HG02938 (cell line): ENCODE measurements around the gene SLC49A4.

ENCODE experiments used
- ATAC-seq: cut with Tn5 transposase; IDR thresholded peaks from one replicate; pipeline ENCODE4 v1.9.1; 2021; ENCODE audit warnings: mild to moderate bottlenecking, moderate library complexity; ENCODE audit not compliant: unreplicated experiment

Gene SLC49A4

GRCh38 chr3:122898298-122898697 is 103.4 kb downstream of the SLC49A4 start:
- ATAC-seq = no peak

DNA sequence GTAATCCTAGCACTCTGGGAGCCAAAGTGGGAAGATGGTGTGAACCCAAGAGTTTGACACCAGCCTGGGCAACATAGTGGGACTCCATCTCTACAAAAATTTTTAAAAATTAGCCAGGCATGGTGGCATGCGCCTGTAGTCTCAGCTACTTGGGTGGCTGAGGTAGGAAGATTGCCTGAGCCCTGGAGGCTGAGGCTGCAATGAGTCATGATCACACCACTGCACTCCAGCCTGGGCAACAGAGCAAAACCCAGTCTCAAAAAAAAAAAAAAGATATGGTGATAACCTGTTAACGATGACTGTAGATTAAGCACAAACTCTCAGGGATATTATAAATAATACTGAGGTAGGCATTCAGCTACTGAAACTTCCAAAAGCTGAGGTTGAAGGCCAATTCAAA is 107.5 kb downstream of the SLC49A4 start:
- ATAC-seq = no peak

DNA sequence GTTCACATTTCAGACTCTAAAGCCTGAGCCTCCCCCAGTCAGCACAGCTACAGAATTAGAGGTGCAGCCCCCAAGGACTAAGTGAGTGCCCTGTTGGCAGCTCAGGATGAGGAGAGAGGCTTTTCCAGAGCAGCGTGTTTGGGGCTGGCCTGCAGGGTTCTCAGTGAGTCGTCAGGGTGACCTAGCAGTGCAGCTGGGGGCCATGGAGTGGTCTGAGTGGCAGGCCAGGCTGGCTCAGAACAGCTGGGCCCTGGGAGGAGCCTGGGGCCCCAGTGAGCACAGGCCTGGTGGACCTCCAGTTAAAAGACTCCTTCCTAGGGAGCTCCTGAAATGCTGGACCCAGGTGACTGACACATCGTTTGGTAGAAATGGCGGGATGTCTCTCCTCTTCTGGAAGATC is 108.3 kb downstream of the SLC49A4 start:
- no peak for ATAC-seq

GRCh38 chr3:122907471-122907870 is 112.6 kb downstream of the SLC49A4 start:
- no peak for ATAC-seq

- no peak for ATAC-seq
Measured at GRCh38 chr3:122908251-122908650, 113.4 kb downstream of the SLC49A4 start.

DNA sequence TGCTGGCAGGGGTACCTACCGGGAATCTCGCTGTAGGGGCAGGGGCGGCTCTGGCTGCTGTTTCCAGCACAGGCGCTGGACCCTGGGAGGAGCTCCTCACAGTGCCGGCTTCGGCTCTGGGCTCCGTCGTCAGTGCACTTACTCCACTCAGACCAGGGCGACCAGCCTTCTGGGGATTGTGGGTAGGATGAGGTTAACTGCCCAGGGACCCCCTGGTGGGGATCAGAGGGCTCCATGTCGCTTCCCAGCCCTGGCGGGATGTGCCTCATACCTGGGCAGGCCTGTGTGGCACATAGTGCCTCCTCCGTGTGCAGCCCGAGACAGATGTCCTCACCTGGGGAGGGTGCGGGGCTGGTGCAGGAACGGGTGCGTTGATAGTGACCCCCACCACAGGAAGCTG is 117.0 kb downstream of the SLC49A4 start:
- ATAC-seq = no peak

DNA sequence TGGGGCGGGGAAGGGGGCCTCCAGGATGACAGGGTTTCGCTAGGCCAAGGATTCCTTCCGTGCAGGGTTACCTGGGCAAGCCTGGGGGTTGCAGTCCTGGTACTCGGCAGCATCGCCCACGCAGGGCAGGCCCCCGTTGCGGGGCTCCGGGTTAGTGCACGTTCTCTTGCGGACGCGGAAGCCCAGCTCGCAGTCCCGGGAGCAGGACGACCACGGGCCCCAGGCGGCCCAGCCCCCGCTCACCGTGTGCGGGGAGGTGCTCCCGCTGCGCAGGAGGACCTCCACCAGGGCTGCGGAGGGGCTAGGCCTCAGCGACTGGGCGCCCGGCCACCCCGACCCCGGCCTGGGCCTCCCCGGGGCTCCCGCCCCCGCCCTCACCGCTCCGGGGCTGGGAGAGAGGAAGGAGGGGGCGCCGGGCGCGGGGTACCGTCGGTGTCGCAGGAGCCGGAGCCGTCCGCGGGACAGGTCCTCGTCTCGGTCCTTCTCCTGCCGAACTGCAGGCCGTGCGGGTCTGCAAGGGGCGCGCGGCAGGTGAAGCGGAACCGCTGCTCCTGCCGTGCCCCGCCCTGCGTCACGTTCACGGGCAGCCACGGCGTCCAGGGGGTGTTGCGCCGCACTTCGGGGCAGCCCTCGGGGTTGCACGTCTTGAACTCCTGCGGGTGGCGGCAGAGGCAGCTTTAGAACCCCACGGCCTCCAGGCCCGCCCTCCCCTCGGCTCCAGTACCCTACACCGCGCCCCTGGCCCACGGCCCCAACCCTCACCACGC is 118.1 kb downstream of the SLC49A4 start:
- no peak for ATAC-seq

DNA sequence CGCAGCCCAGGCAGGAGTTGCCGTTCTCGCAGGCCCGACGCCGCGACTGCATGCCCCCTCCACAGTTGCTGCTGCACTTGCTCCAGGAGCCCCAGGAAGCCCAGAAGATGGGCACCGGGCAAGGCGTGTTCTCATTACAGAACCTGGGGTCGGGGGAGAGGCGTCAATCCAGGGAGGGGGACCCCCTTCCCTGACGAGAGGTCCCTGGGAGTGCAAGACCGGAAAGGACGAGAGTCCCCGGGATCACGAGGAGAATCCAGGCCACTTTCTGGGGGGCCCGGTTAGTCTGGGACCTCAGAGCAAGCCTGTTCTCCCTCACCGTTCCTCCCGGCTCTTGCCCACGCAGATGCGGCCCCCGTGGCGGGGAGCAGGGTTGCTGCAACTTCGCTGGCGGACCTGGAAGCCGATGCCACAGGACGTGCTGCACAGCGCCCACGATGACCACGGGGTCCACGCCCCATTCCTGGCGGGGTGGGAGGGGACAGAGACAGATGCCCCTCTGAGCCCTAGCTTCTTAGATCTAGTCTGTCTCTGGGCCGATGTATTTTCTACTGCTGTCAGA is 118.8 kb downstream of the SLC49A4 start:
- ATAC-seq = no peak

- no peak for ATAC-seq
Measured at GRCh38 chr3:122915300-122916055, 120.6 kb downstream of the SLC49A4 start.

DNA sequence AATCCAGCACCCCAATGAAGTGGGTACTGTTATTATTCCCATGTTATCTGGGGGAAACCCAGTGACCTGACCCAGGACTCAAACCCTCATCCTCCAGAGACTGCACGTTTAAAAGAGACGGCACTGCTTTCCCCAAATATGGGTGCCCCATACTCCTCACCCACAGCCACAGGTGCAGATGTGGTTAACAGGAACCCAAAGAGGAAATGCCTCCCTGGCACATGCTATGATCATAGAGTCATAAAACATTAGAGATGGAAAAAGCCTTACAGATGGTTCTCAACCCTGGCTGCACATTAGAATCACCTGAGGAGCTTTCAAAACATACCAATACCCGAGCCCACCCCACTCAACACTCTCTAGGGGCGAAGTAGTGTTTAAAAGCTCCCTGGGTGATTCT is 121.2 kb downstream of the SLC49A4 start:
- ATAC-seq = no peak

DNA sequence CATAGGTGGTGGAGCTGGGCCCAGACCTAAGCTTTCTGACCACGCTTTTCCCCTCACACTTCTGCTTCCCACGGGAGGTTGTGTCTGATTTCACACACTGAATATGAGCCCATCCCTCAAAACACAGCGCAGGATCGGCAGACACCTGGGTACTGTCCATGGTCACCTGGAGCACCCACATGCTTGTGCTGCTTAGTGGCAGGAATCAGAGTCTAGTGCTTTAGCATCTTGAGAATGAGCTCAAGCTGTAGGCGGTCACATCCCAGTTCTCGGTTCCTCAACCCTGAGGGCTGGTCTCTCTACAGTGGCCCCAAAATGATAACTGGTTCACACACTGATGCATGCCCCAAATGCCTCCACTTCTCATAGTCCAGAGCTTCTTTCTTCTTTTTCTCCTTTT is 121.7 kb downstream of the SLC49A4 start:
- no peak for ATAC-seq

DNA sequence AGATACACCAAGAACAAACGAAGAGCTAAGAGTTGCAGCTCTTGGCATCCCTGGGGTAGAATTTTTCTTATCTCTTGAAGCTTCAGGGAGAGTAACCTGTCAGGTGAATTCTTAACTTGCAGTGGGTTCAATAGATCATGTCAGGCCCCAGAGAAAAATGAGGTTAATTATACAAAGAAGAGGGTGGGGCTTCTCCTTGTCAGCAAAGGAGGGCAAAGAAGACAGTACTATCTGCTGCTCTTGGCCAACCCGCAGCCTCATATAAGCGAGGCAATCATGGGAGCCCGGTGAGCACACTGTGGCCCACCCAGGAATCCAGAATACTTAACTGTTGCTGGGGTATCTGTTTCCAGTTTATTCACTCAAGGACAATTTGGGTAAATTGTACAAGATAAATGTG is 122.5 kb downstream of the SLC49A4 start:
- ATAC-seq = no peak

DNA sequence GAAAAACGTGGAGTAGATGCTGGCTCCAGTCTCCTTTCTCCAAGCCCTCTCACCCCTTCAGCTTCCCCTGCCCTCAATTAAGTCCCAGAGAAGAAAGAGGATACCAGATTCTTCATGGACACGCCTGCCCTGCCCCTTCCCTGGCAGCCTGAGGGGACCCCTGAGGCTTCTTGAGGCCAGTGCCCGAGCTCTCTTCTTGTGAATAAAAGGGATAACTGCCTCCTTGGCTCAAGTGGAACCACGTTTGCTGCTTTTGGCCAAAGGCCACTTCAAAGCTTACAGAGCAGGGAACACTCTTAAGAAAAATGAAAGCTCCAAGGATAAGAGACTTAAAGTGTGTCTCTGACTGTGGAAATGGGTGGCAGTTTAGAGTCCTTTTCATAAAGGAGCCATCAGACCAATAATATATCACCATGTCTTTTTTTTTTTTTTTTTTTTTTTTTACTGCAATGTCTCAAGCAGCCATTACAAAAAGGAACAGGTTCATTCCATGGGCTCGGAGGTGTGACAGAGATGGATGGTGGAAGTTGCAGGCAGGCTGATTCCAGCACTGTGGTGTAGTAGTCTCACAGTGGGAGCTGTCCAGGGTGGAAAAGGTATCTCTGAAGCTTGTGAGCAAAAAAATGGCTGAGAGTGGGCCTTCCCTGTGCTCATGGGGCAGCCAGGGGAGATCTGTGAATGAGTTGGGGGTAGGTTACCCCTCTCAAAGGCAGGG is 123.9 kb downstream of the SLC49A4 start:
- ATAC-seq = no peak

DNA sequence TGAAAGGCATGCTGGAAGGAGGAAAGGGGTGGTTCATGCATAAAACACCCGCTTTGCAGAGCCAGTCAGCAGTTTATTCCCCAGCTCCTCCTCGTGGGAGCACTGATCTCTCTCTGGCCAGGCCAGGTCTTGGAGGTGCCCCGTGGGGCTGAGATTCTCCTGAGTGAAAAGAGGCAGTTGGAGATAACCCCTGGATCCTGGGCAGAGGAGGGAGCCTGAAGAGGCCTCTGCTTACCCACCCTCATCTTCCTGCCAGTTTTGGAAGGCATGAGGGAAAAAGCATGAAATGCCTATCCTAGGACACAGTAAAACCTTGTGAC is 124.4 kb downstream of the SLC49A4 start:
- ATAC-seq = no peak

DNA sequence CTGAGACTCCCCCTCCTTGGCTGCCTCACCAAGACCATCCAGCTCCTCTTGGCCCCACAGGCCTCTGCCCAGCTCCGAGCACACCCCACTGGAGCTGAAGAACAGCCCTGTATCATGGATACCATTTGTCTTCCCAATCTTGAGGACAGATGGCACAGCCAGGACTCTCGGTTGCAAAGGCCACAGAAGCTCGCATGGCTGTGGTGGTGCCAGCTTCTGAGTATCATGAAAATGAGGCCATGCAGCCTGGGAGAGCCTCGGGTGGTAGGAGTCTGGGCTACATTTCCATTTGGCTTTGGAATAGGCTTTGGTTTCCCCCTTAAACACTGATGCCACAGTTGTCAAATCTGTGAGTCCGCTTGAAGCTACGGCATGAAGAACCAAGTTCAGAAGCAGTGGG is 126.1 kb downstream of the SLC49A4 start:
- ATAC-seq = no peak

GRCh38 chr3:122921791-122922651 is 127.2 kb downstream of the SLC49A4 start:
- ATAC-seq = no peak

- ATAC-seq = no peak
Measured at GRCh38 chr3:122923611-122924010, 128.7 kb downstream of the SLC49A4 start.

DNA sequence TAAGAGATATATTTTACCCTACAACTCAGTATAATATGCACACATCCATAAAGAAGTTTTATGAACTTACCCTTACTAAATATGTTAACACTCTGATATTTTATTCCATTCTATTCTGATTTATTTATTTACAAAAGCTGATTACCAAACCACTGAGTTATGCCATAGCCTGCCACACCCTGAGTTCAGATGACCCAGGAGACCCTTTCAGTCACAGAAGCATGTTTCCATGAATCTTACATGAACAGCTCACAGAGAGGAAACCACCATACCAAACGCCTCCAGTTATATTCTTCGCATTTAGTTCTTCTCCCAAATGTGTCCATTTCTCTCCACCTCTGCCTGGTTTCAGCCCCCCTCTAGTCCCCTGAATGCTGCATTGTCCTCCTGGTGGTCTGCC is 129.2 kb downstream of the SLC49A4 start:
- ATAC-seq = no peak

- ATAC-seq = no peak
Measured at GRCh38 chr3:122925756-122926155, 130.9 kb downstream of the SLC49A4 start.

DNA sequence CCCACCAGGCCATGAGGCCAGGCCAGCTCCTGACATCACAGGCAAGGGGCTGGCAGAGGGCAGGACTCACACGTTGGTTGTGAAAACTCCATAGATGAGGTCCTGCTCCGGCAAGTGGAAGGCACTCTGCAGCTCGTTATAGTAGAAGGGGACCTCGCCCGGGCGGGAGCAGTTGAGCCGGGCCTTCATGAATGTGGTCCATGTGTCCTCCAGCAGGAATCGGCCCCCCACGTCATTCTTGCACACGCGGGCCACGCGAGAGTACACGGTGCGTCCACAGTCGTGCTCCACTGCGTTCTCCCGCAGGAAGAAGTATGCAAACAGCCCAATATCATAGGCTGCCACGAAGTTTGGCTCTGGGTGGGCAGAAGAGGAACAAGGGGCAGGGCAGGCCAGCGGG is 131.5 kb downstream of the SLC49A4 start:
- ATAC-seq = no peak

DNA sequence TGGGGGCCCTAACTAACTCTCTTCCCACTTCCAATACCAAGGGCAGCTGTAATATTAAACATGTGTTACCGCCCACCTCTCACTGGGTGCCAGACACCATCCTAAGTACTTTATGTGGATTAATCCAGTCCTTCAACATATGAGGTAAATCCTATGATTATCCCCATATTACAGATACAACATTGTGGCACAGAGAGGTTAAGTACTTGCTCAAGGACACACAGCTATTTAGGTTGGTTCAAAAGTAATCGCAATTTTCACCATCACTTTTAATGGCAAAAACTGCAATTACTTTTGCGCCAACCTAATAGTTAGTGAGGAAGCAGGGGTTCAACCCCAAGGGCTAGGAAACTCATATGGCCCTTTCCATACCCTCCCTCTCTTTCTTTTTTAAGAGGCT is 131.9 kb downstream of the SLC49A4 start:
- no peak for ATAC-seq
